NCI-H187 treated with DMSO at 0.1 percent for 48 hours (cell line): ENCODE results near the gene SLC4A2.
"Not testable (repeated sequence)": the region's sequence is repeated elsewhere in the genome, so short reads cannot be mapped to it uniquely, and the experiment has no call there.

Experiments used
- DNase-seq: peaks from one replicate; lab custom pipeline; 2025; lab: John Stamatoyannopoulos, UW

The SLC4A2 gene

GRCh38 chr7:151059367-151060112 is at the start of gene SLC4A2:
SLC4A2 (plus strand) TSS chr7:151059589; CDS start chr7:151061988, 2,399 bp downstream.
- no peak for DNase-seq

GRCh38 chr7:151010037-151010306 is 49.4 kb upstream of the SLC4A2 start:
- no peak for DNase-seq

- DNase-seq: no peak
Measured at GRCh38 chr7:151010307-151011096, 48.9 kb upstream of the SLC4A2 start.

GRCh38 chr7:151011097-151011409 is 48.3 kb upstream of the SLC4A2 start:
- DNase-seq: no peak

- DNase-seq: not testable (repeated sequence)
Measured at GRCh38 chr7:151011616-151012015, 47.8 kb upstream of the SLC4A2 start.

- no peak for DNase-seq
Measured at GRCh38 chr7:151012031-151012692, 47.2 kb upstream of the SLC4A2 start.

- no peak for DNase-seq
Measured at GRCh38 chr7:151012911-151013347, 46.5 kb upstream of the SLC4A2 start.

GRCh38 chr7:151013356-151013732 is 46.0 kb upstream of the SLC4A2 start:
- DNase-seq: no peak

GRCh38 chr7:151013733-151014497 is 45.5 kb upstream of the SLC4A2 start:
- DNase-seq: no peak

GRCh38 chr7:151014950-151015349 is 44.4 kb upstream of the SLC4A2 start:
- DNase-seq: no peak

- no peak for DNase-seq
Measured at GRCh38 chr7:151015967-151016366, 43.4 kb upstream of the SLC4A2 start.

GRCh38 chr7:151016505-151016904 is 42.9 kb upstream of the SLC4A2 start:
- no peak for DNase-seq

GRCh38 chr7:151016942-151017341 is 42.4 kb upstream of the SLC4A2 start:
- DNase-seq: no peak

- DNase-seq: no peak
Measured at GRCh38 chr7:151017370-151017952, 41.9 kb upstream of the SLC4A2 start.

- DNase-seq: no peak
Measured at GRCh38 chr7:151017953-151018420, 41.4 kb upstream of the SLC4A2 start.

- DNase-seq: no peak
Measured at GRCh38 chr7:151018421-151019129, 40.8 kb upstream of the SLC4A2 start.

- DNase-seq: no peak
Measured at GRCh38 chr7:151019130-151019447, 40.3 kb upstream of the SLC4A2 start.

- no peak for DNase-seq
Measured at GRCh38 chr7:151020231-151020630, 39.2 kb upstream of the SLC4A2 start.

- DNase-seq: no peak
Measured at GRCh38 chr7:151023232-151023631, 36.2 kb upstream of the SLC4A2 start.

GRCh38 chr7:151024435-151025056 is 34.8 kb upstream of the SLC4A2 start, which contains the start of gene ATG9B:
ATG9B (minus strand) TSS chr7:151024494; CDS start chr7:151024423, 71 bp downstream.
- no peak for DNase-seq
